GM21447 (cell line): ENCODE data around the gene TRPV5.

Experiments used
- ATAC-seq: cut with Tn5 transposase; IDR thresholded peaks from one replicate; pipeline ENCODE4 v1.9.1; 2021; ENCODE audit not compliant: unreplicated experiment

The TRPV5 gene

GRCh38 chr7:142873281-142873784, 60.2 kb downstream of the TRPV5 start:
- no peak for ATAC-seq

DNA sequence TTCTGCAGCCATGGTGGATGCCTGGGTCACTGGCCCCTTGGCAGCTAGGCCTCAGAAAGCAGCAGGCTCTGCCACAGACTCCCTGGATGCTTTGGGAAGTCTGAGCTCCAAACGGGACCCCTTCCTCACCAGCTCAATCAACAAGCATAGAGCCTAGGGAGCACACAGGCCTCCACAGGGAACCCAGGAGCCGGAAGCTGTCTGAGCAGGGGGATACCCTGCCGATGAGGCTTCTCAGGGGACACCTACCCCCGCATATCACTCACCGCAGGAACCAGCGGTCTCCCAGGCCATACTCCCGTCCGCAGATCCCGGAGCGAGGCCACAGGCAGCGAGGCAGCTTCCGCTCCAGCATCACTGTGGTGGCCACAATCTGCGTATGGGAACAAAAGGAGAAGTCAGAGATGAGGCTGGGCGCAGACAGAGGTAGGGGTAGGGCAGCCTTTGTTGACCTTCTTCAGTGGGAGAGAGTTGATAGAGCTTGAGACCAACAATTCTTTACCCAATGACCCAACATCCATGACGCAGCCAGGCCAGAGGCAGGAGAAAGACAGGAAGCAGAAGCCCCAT, 61.4 kb downstream of the TRPV5 start:
- no peak for ATAC-seq

- no peak for ATAC-seq
These were observed 62.1 kb downstream of the TRPV5 start for GRCh38 chr7:142871260-142872105.

GRCh38 chr7:142870566-142871259, 62.8 kb downstream of the TRPV5 start:
- ATAC-seq: no peak

GRCh38 chr7:142870147-142870559, 63.4 kb downstream of the TRPV5 start:
- no peak for ATAC-seq

GRCh38 chr7:142869434-142869833, 64.1 kb downstream of the TRPV5 start:
- no peak for ATAC-seq

DNA sequence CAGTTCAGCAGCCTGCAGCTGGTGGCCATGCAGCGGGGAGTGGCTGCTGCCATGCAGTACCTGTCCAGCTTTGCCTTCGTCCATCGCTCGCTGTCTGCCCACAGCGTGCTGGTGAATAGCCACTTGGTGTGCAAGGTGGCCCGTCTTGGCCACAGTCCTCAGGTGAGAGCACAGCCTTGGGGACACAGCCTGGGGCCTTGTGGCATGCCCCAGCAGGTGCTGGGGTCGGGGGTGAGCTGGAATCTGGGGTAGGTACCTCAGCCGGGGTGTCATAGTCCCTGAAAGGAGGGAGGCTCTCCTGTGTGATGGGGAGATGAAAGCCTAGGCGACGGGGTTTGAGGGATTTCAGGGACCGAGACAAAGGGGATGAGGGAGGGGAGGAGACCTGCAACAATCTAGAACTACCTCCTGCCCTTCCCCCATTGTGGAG, 64.5 kb downstream of the TRPV5 start:
- ATAC-seq: no peak

DNA sequence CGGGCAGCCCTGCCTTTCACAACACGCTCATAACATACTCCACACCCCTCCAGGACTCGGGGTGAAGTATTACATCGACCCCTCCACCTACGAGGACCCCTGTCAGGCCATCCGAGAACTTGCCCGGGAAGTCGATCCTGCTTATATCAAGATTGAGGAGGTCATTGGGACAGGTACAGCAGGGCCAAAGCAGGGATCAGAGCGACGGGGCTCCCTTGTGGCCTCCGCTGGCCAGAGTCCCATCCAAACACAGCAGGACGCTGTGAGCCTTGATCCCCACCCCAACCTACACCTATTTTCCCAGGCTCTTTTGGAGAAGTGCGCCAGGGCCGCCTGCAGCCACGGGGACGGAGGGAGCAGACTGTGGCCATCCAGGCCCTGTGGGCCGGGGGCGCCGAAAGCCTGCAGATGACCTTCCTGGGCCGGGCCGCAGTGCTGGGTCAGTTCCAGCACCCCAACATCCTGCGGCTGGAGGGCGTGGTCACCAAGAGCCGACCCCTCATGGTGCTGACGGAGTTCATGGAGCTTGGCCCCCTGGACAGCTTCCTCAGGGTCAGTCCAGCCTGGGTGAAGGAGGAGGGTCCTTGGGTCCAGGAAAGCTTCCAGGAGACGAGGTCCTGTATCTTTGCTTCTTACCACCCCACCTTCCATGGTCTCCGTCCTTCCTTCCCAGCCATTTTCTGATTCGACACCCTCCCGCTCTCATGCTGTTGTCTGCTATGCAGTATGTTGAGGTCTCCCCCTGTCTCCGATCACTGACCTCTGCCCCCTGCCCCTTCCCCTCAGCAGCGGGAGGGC, 65.2 kb downstream of the TRPV5 start:
- no peak for ATAC-seq

DNA sequence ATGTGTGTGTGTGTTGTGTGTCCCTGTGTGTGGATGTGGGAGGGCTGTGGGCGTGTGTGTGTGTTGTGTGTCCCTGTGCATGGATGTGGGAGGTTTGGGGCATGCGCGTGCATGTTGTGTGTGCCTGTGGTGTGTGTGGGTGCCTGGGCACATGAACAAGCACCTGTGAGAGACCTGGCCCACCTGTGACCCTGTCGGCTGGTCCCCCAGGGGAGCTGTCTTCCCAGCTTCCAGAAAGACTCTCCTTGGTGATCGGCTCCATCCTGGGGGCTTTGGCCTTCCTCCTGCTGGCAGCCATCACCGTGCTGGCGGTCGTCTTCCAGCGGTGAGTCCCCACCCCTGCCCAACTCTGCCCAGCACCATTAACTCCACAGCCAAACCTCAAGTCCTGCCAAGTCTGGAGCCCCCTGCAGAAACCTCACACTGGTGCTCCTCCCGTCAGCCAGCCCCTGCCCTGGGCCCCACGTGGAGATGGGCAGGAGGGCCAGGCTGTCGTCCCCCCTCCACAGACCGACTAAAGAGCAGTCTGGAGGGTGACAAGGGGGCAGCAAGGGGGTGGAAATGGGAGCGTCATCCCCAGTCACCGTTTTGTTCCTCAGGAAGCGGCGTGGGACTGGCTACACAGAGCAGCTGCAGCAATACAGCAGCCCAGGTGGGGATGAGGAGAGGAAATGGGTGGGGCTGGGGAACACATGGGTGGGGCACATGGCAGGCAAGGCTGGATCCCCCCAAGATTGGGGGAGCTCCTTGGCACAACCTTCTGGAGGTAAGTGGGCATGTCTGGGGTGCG, 66.0 kb downstream of the TRPV5 start:
- ATAC-seq: no peak

DNA sequence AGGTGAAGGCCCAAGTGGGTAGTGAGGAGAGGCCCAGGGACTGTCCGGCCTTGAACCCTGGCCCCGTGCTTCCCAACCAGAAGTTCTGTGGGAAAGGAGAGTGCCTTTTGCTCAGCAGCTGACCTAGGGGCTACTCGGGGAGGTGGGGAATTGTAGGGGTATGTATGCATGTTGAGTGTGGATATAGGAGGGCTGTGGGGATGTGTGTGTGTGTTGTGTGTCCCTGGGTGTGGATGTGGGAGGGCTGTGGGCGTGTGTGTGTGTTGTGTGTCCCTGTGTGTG, 66.5 kb downstream of the TRPV5 start:
- ATAC-seq: no peak

- no peak for ATAC-seq
These were observed 67.0 kb downstream of the TRPV5 start for GRCh38 chr7:142866361-142867096.

- ATAC-seq: no peak
These were observed 67.8 kb downstream of the TRPV5 start for GRCh38 chr7:142865766-142866165.

GRCh38 chr7:142864980-142865747, 68.4 kb downstream of the TRPV5 start:
- ATAC-seq: no peak

- no peak for ATAC-seq
These were observed 69.5 kb downstream of the TRPV5 start for GRCh38 chr7:142863891-142864685.

GRCh38 chr7:142862786-142863400, 70.7 kb downstream of the TRPV5 start:
- ATAC-seq: no peak

DNA sequence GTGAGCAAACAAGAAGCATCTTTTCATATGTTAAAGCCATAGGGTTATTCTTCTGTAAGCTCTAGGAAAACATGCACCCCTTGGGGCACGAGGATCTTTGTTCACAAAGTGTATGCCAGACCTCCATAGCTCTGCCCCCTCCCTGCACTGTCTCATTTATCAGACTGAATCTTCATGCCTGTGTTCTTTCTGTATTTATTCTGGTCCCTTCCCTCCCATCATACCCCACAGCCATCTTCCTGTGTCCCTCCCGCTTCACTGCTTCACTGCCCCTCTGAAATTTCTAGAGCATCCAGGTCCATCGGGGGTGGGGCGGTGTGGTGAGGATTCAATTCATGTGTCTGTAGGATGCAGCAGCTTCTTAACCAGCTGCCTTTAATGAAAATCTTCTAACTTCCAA, 71.2 kb downstream of the TRPV5 start:
- no peak for ATAC-seq

DNA sequence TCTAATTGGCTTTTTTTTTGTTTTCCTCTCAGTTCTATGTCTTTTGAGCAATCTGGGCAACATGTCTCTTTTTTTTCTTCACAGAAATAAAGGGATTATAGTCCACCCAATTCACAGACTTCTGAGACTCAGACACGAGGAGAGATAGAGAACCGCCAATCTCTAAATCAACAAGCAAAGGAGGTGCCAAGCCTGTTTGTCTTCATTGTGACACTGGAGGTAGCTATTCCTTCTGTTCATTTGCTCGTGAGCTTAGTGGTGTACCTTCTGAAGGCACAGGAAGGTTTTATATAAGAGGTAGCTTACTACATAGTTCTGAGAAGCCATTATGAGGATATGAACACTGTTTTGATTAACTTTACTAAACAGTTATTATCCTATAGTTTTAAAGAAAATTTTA, 72.6 kb downstream of the TRPV5 start:
- no peak for ATAC-seq

- ATAC-seq: no peak
These were observed 73.7 kb downstream of the TRPV5 start for GRCh38 chr7:142859829-142860228.
